HepG2 (cell line): ENCODE measurements around the gene TBC1D16. TPM values are rescaled to one million over a fixed set of nuclear protein-coding genes. Genes with fewer than 3 reads are reported as not detected.

Experiments used
- AGO2 ChIP-seq: fragments of 200-400 bp; formaldehyde crosslinking; optimal IDR thresholded peaks from 2 replicates; pipeline ENCODE3; 2017; ENCODE audit warnings: mild to moderate bottlenecking, low read depth, low read length, moderate library complexity
- AHR ChIP-seq: IDR thresholded peaks from 2 replicates; pipeline ENCODE4 v1.6.1; 2018; ENCODE audit warnings: missing genetic modification reagents, missing compliant biosample characterization
- ARHGAP35 ChIP-seq: sonication (generic); formaldehyde crosslinking; IDR thresholded peaks from 2 replicates; pipeline ENCODE4 v1.9.0; 2022; ENCODE audit warnings: mild to moderate bottlenecking, inconsistent platforms, moderate library complexity, missing genetic modification reagents, borderline replicate concordance
- ATRX ChIP-seq: sonication (generic); formaldehyde crosslinking; IDR thresholded peaks from 2 replicates; pipeline ENCODE4 v1.4.0; 2020; ENCODE audit warnings: missing genetic modification reagents, borderline replicate concordance
- BCL6 ChIP-seq: IDR thresholded peaks from 2 replicates; pipeline ENCODE4 v1.6.1; 2016; ENCODE audit warnings: missing genetic modification reagents, missing compliant biosample characterization
- CENPX ChIP-seq: sonication (generic); formaldehyde crosslinking; IDR thresholded peaks from 2 replicates; pipeline ENCODE4 v1.9.0; 2021; ENCODE audit warnings: mild to moderate bottlenecking, missing genetic modification reagents, moderate library complexity
- EZH2 ChIP-seq: conservative IDR thresholded peaks from 2 replicates; pipeline ENCODE4 v1.6.1; 2012; ENCODE audit warnings: mild to moderate bottlenecking, low read depth, low read length, moderate library complexity
- IRF2 ChIP-seq: IDR thresholded peaks from 2 replicates; pipeline ENCODE4 v1.6.1; 2018; ENCODE audit warnings: missing genetic modification reagents, missing compliant biosample characterization
- MAFG ChIP-seq: sonication (generic); formaldehyde crosslinking; IDR thresholded peaks from 2 replicates; pipeline ENCODE4 v1.5.1; 2020; ENCODE audit warnings: mild to moderate bottlenecking, missing genetic modification reagents
- MXD4 ChIP-seq: IDR thresholded peaks from 2 replicates; pipeline ENCODE4 v1.6.1; 2016; ENCODE audit warnings: mild to moderate bottlenecking, missing biosample characterization, missing genetic modification reagents
- NKX3-1 ChIP-seq: sonication (generic); formaldehyde crosslinking; IDR thresholded peaks from 2 replicates; pipeline ENCODE4 v1.5.0; 2020; ENCODE audit warnings: missing genetic modification reagents
- PHB2 ChIP-seq: fragments of 450-650 bp; IDR thresholded peaks from 2 replicates; pipeline ENCODE4 v1.6.1; 2018; ENCODE audit not compliant: partially characterized antibody
- RBAK ChIP-seq: sonication (generic); formaldehyde crosslinking; IDR thresholded peaks from 2 replicates; pipeline ENCODE4 v1.5.1; 2020; ENCODE audit warnings: mild to moderate bottlenecking, missing genetic modification reagents
- SALL1 ChIP-seq: sonication (generic); formaldehyde crosslinking; IDR thresholded peaks from 2 replicates; pipeline ENCODE4 v1.8.0; 2022; ENCODE audit warnings: mild to moderate bottlenecking, missing genetic modification reagents
- SP1 ChIP-seq, 2 experiments: fragments of 450-650 bp in 1 of 2; sonication (generic) in 1 of 2; formaldehyde crosslinking in 1 of 2; IDR thresholded peaks; 2 replicates each; pipeline versions ENCODE4 v1.4.0 to v1.6.1; 2016 to 2020; ENCODE audit warnings: missing genetic modification reagents in 1 of 2
- ZBTB38 ChIP-seq: sonication (generic); formaldehyde crosslinking; IDR thresholded peaks from 2 replicates; pipeline ENCODE4 v1.5.1; 2020; ENCODE audit warnings: mild to moderate bottlenecking, missing genetic modification reagents
- ZEB1 ChIP-seq: IDR thresholded peaks from 2 replicates; pipeline ENCODE4 v1.6.1; 2012; ENCODE audit warnings: mild to moderate bottlenecking, low read depth, inconsistent platforms; ENCODE audit not compliant: insufficient replicate concordance
- ZMAT3 ChIP-seq: sonication (generic); formaldehyde crosslinking; conservative IDR thresholded peaks from 2 replicates; pipeline ENCODE4 v1.7.0; 2021; ENCODE audit warnings: missing genetic modification reagents
- ZNF20 ChIP-seq: sonication (generic); formaldehyde crosslinking; IDR thresholded peaks from 2 replicates; pipeline ENCODE4 v1.4.0; 2020; ENCODE audit warnings: mild to moderate bottlenecking, moderate library complexity, missing genetic modification reagents
- ZNF577 ChIP-seq: sonication (generic); formaldehyde crosslinking; IDR thresholded peaks from 2 replicates; pipeline ENCODE4 v1.4.0; 2020; ENCODE audit warnings: mild to moderate bottlenecking, low read depth, missing genetic modification reagents, borderline replicate concordance
- ZNF674 ChIP-seq: sonication (generic); formaldehyde crosslinking; IDR thresholded peaks from 2 replicates; pipeline ENCODE4 v1.5.0; 2020; ENCODE audit warnings: low read depth, mild to moderate bottlenecking, missing genetic modification reagents
- ZNF792 ChIP-seq: IDR thresholded peaks from 2 replicates; pipeline ENCODE4 v1.6.1; 2016
- polyA plus RNA-seq, 8 experiments: library from polyadenylated mRNA; depleted of rRNA in 3 of 8; stranded (reverse) in 7 of 8; unstranded in 1 of 8; fragments of >200 nt; fragmentation: Illumina TruSeq in 4 of 8; extraction: Trizol in 4 of 8; gene quantifications; 2 replicates each; pipeline versions ENCODE4 v1.2.1 to v1.2.3, GENCODE V29; 2011 to 2016; ENCODE audit warnings: low read depth in 4 of 8, missing spikeins in 1 of 8, mixed read lengths in 1 of 8; ENCODE audit not compliant: insufficient read depth in 1 of 8
- total RNA-seq, 5 experiments: library from RNA; depleted of rRNA; stranded (reverse); fragments of >200 nt; fragmentation: Illumina TruSeq; extraction: Trizol; gene quantifications; 2 replicates each; pipeline ENCODE4 v1.2.3, GENCODE V29; 2016; ENCODE audit warnings: low read depth in 1 of 5
- TF ChIP-seq, protein P1 (sequence below), 2 experiments: sonication (generic) in 1 of 2; formaldehyde crosslinking in 1 of 2; IDR thresholded peaks; 2 replicates each; pipeline versions ENCODE4 v1.4.0 to v1.6.1; 2018 to 2020; ENCODE audit warnings: missing genetic modification reagents in 2 of 2, borderline replicate concordance in 1 of 2, low read depth in 1 of 2, mild to moderate bottlenecking in 1 of 2, missing biosample characterization in 1 of 2
- TF ChIP-seq, protein P2 (sequence below): sonication (generic); formaldehyde crosslinking; IDR thresholded peaks from 2 replicates; pipeline ENCODE4 v1.5.1; 2020; ENCODE audit warnings: mild to moderate bottlenecking, missing genetic modification reagents, moderate library complexity
- TF ChIP-seq, protein P3 (sequence below): conservative IDR thresholded peaks from 2 replicates; pipeline ENCODE4 v1.6.1; 2018; ENCODE audit warnings: missing genetic modification reagents
- TF ChIP-seq, protein P4 (sequence below): sonication (generic); formaldehyde crosslinking; IDR thresholded peaks from 2 replicates; pipeline ENCODE4 v1.4.0; 2020; ENCODE audit warnings: mild to moderate bottlenecking, low read depth, missing genetic modification reagents

Gene TBC1D16
- total and polyA plus RNA-seq, 2 of the 13 experiments (the other 11 are each of a cell fraction or from before 2014, with no cell fraction given), result 14.9 to 24.9 TPM

DNA sequence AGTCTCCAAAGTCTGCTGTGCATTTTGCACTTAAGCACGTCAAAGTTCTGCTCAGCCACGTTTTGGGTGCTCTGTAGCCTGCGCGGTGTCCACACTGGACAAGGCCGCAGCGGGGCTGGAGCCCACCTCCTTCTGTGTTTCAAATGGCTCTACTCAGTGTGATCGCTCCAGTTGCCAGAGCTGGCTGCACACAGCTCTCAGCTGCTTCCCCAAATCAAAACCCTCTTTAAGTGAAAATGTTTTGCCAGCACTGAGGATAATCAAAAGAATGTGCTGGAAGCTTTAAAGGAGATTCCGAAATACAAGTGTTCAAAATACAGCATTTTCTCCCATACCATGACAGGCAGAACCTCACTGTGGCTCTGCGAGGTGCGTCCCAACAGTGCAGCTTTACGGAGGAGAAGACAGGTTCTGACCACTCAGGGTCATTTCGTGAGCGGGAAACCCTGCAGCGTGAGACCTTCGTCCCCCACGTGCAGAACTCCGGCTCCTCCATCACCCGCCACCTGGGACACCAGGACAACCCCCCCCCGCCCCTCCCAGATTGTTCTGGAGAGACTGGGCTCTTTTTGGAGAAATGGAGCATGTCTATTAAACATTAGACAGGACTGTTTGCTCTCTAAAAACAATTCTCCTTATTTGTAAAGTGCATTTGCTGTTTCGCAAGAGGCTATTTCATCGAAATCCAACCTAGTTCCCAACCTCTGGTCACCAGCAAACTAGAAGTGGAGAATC is 16.6 kb downstream of the TBC1D16 start (continued):
- TF ChIP-seq ZNF674 (CRISPR knock-in tag) (no peak), AHR (CRISPR knock-in tag) (0 out of 2 replicates have a peak, but pooled peaks have one; percentile 17), ZEB1 (no peak), BCL6 (CRISPR knock-in tag) (peak; percentile 93), ARHGAP35 (no peak), EZH2 (no peak), MAFG (CRISPR knock-in tag) (no peak), NKX3-1 (CRISPR knock-in tag) (peak; percentile 87; the same call in 1 of the 2 replicates), MXD4 (peak; percentile 38; the same call in 1 of the 2 replicates), ZBTB38 (CRISPR knock-in tag) (peak; percentile 53; the same call in 1 of the 2 replicates), RBAK (CRISPR knock-in tag) (no peak), ZNF577 (CRISPR knock-in tag) (no peak), ZMAT3 (CRISPR knock-in tag) (no peak), ZNF20 (CRISPR knock-in tag) (no peak), SP1 (IDR thresholded peaks at IDR 0.05) (no peak), SP1 (CRISPR knock-in tag; IDR thresholded peaks at IDR 0.05) (no peak), IRF2 (CRISPR knock-in tag) (no peak), ATRX (no peak), PHB2 (no peak), AGO2 (no peak), CENPX (CRISPR knock-in tag) (no peak), ZNF792 (peak; percentile 57; the same call in 1 of the 2 replicates), SALL1 (CRISPR knock-in tag) (peak; percentile 79)
- TF ChIP-seq, protein P1, sequence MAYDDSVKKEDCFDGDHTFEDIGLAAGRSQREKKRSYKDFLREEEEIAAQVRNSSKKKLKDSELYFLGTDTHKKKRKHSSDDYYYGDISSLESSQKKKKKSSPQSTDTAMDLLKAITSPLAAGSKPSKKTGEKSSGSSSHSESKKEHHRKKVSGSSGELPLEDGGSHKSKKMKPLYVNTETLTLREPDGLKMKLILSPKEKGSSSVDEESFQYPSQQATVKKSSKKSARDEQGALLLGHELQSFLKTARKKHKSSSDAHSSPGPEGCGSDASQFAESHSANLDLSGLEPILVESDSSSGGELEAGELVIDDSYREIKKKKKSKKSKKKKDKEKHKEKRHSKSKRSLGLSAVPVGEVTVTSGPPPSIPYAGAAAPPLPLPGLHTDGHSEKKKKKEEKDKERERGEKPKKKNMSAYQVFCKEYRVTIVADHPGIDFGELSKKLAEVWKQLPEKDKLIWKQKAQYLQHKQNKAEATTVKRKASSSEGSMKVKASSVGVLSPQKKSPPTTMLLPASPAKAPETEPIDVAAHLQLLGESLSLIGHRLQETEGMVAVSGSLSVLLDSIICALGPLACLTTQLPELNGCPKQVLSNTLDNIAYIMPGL (CRISPR knock-in tag; IDR thresholded peaks at IDR 0.05; ENCODE audit: borderline replicate concordance in 1 of 2, low read depth in 1 of 2), result 0 out of 4 replicates have a peak, but pooled peaks of 1 of the 2 experiments have one; percentile 12
- TF ChIP-seq, protein P2, sequence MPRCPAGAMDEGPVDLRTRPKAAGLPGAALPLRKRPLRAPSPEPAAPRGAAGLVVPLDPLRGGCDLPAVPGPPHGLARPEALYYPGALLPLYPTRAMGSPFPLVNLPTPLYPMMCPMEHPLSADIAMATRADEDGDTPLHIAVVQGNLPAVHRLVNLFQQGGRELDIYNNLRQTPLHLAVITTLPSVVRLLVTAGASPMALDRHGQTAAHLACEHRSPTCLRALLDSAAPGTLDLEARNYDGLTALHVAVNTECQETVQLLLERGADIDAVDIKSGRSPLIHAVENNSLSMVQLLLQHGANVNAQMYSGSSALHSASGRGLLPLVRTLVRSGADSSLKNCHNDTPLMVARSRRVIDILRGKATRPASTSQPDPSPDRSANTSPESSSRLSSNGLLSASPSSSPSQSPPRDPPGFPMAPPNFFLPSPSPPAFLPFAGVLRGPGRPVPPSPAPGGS (CRISPR knock-in tag), result no peak
- TF ChIP-seq, protein P3, sequence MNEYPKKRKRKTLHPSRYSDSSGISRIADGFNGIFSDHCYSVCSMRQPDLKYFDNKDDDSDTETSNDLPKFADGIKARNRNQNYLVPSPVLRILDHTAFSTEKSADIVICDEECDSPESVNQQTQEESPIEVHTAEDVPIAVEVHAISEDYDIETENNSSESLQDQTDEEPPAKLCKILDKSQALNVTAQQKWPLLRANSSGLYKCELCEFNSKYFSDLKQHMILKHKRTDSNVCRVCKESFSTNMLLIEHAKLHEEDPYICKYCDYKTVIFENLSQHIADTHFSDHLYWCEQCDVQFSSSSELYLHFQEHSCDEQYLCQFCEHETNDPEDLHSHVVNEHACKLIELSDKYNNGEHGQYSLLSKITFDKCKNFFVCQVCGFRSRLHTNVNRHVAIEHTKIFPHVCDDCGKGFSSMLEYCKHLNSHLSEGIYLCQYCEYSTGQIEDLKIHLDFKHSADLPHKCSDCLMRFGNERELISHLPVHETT, result no peak; the same call in 1 of the 2 replicates
- TF ChIP-seq, protein P4, sequence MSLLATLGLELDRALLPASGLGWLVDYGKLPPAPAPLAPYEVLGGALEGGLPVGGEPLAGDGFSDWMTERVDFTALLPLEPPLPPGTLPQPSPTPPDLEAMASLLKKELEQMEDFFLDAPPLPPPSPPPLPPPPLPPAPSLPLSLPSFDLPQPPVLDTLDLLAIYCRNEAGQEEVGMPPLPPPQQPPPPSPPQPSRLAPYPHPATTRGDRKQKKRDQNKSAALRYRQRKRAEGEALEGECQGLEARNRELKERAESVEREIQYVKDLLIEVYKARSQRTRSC (CRISPR knock-in tag), result no peak
